HG02943 (cell line): Measurements from ENCODE around the gene KIF1C.

ENCODE experiments used
- ATAC-seq: cut with Tn5 transposase; IDR thresholded peaks from one replicate; pipeline ENCODE4 v1.9.1; 2021; ENCODE audit warnings: mild to moderate bottlenecking, low read depth, moderate library complexity; ENCODE audit not compliant: unreplicated experiment

KIF1C gene

DNA sequence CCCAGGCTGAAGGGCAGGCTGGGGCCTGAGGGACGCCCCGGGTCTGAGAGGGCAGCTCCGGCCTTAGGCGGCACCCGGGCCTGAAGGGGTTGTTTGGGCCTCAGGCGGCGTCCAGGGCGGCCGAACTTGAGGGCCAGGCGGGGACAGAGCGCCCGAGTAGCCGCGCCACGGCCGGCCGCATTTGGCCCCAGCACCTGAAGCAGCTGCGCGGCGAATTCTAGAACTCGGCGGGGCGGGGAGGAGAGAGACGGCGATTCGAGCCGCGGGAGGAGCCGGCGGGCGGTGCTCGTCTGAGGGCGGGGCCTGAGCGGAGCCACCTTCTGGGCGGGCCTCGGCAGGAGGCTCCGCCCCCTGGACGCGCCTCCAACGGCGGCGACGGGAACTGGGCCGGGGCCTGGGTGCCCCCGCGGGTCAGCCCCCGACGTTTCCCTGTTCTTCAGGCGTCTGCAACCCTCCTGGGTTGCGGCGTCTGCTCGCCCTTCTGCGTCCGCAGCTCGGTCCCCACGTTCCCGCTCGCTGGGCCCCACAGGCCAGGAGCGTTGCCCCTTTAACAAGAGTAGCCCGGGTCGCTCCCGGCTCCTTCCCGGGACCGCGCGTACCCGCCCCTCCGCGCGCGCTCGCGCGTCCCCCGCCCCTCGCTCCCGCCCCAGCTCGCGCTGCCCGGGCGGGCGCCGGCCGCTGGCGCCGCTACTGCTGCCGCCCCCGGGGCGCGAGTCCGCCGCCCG is at the start of gene KIF1C, which contains the start of gene INCA1:
Gene KIF1C, plus strand, starts transcription at position 649 of the 725 bp plus-strand sequence. CDS start 2,297 bp downstream, outside the sequence.
Gene INCA1, minus strand, starts transcription at position 221 of the 725 bp plus-strand sequence. CDS start 3,085 bp downstream, outside the sequence.
- peak; percentile 68 for ATAC-seq

DNA sequence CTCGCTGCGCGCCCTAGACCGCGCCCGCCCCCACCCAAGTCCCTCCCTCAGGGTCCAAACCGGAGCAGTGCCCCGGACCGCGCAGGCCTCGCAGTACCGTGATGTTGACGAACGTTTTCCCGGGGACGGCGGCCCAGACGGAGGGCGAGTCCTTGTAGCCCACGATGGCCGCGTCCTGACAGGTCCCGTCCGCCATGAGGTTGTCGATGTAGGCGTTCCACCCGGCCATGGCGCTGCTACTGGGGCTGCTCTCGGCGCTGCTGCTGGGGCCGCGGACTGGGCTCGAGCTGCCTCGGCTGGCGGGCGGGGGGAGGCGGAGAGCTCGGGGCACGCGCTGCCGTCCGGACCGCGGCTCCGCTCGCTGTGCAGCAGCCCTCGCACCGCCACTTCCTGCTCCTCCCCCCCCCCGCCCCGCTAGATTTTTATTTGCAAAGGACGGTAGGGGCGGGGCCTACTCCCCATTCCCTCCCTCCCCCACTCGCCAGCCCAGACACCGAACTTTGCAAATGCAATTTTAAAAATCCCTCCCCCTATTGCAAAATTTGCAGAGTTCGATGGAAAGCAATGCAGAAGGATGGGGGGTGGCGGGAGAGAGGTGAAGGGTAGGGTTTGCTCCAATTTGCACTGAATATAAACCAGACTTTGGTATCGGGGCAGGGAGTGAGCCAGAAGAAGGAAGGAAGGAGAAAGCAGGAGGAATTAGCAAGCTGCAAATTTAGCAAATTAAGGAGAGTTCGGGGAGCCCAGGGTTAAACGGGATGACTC is 49.4 kb upstream of the KIF1C start, which contains the start of gene PFN1:
Gene PFN1, minus strand, starts transcription at position 365 of the 765 bp plus-strand sequence. Its CDS starts 136 bp downstream, at position 229.
- ATAC-seq = no peak

DNA sequence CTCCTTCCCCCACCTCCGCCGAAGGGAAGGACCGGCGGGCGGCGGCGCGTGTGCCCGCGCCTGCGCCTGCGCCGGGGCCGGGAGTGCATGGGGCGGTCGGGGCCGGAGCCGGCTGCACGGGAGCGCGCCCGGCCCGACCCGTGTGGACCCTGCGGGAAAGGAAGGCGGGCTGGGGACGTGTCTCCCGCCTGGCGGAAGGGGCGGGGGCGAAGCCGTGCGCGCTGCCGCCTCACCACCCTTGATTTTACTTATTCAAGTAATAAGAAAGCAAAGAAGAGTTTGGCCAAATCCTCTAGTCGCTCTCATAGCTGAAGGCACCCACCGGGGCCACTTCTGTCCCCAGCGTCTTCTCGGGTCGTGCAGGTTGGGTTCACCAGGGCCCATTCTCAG is 48.8 kb upstream of the KIF1C start:
- no peak for ATAC-seq

DNA sequence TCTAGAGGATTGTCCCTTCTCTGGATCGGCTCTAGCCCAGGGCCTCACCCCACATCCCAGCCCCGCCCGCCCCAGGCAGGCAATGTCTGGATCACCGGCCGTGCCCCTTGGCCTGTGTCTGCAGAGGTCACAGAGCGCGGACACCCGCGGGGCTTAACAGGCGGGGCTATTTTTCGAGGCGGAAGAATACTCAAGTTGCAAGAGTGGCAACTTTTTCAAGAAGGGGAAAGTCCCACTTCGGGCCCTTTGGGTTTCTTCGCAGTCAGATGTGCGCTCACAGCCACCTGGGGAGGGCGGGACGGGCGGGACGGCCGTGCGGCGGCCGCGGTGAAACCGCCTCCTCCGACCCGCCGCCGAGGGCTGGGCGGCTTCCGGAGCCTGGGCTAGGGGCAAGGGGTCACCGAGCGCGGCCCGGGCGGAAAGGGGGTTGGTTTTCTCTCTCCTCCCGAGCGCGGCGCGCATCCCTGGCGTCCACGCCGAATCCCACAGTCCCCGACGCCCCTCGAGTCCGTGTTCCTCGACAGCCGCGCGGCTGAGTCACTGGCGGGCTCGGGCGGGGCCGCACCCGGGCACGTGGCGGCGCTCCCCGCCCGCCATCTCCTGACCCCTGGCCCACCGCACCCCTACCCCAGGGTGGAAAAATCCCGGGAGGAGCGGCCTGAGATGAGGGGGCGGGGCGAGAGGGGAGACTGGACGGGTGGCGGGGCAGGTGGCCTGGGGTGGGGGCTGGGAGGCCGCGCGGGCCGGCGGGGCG is 48.3 kb upstream of the KIF1C start:
- no peak for ATAC-seq

DNA sequence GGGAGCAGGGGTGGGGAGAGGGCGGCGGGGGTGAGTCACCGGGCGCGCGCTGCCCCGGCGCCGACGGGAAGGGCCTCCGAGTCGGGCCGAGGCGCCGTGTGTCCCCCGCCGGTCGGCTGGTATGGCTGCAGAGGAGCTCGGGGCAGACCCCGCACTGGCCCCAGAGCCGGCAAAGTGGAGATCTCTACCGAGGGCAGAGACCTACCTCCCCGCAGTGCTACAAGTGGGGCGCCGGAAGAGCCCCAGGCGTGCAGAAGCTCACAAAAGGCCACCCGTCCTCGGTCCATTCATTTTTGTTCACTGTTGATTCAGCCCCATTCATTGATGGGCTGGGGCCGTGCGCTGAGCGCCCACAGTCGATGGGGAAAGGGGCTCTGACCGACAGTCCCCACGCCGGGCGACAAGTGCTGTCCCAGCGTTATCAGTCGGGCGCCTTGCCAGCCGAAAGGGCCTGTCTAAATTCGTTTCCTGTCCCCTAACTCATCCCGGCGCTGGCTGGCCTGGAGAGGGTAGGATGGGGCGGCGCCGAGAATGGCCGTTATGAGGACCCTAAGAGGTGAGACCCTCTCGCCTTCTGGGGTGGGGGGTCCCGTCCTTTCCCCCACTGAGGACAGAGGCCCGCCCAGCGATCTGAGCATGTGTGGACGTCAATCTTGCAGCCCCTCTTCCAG is 47.5 kb upstream of the KIF1C start:
- no peak for ATAC-seq

DNA sequence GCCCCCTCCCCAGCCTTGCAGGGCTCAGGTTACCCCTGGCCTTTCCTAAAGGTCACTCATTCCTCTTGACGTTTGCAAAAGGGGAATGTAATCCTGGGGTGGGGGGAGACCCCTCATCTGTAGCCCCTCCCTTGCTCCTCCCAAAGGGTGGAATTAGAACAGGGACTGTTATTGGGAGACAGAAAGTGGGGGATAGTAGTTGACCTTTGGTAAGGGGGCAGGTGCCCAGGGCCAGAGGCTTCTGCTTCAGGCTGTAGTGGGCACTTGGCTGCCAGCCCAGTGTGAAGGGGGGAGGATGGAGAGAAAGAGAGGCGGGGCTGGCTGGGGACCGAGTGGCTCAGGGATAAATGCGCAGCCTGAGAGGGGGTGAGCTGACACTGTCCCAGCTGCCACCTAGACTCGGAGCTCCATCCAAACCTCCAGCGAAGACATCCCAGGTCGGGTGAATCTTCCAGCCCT is 47.0 kb upstream of the KIF1C start, which contains the start of gene ENO3:
Gene ENO3, plus strand, starts transcription at position 374 of the 459 bp plus-strand sequence. CDS start 711 bp downstream, outside the sequence.
- no peak for ATAC-seq

DNA sequence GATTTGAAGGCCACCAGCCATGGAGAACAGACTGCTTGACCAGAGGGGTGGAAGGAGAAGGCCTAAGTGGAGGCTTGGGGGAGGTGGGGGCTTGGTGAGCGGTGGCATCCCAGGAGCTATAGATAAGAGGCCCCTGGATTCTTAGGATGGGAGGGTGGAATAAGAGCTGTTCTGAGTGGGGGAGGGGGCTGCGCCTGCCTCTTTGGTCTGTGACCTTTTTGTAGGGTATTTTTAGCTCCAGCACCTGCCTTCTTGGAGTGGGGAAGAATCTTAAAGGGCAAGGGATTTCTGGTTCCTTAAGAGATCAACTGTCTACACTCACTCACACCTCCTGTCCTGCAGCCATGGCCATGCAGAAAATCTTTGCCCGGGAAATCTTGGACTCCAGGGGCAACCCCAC is 46.3 kb upstream of the KIF1C start:
- no peak for ATAC-seq

DNA sequence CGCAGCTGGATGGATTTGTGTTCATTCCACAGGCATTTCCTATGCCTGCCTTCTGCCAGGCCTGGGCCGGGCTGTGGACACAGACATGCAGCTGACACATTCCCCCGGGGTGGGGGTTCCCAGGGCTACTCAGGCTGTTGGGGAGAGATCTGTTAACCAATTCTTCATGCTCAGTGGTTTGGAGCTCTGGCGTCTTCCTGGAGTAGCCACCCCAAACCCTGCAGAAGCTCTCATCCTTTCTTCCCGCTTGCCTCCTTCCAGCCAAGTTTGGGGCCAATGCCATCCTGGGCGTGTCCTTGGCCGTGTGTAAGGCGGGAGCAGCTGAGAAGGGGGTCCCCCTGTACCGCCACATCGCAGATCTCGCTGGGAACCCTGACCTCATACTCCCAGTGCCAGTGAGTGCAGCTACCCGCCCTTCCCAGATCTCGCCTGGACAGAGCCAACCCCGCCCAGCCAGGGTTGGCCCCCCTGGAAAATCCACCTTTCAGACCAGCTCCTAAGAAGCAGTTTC is 44.2 kb upstream of the KIF1C start:
- no peak for ATAC-seq

DNA sequence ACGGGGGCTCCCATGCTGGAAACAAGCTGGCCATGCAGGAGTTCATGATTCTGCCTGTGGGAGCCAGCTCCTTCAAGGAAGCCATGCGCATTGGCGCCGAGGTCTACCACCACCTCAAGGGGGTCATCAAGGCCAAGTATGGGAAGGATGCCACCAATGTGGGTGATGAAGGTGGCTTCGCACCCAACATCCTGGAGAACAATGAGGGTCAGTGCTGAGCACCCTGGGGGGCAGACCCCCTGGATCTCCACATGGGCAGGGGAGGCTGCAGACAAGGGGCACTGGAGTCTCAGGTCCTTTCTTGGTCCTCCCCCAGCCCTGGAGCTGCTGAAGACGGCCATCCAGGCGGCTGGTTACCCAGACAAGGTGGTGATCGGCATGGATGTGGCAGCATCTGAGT is 42.7 kb upstream of the KIF1C start:
- no peak for ATAC-seq

DNA sequence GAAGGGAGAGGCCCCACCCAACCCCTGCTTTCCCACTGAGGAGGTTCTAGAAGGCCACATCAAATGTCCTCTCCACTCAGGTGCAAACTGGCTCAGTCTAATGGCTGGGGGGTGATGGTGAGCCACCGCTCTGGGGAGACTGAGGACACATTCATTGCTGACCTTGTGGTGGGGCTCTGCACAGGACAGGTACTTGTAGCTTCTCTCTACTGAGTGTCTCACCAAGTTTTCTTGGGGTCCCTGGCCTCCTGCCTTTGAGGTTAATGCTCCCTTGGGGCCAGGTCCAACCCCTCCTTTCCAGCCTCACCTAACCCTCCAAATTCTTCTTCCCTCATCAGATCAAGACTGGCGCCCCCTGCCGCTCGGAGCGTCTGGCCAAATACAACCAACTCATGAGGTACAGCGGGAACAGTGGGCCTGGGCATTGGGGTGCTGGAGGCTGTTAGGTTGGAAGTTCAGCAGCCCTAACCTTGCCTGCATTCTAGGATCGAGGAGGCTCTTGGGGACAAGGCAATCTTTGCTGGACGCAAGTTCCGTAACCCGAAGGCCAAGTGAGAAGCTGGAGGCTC is 41.2 kb upstream of the KIF1C start:
- no peak for ATAC-seq

DNA sequence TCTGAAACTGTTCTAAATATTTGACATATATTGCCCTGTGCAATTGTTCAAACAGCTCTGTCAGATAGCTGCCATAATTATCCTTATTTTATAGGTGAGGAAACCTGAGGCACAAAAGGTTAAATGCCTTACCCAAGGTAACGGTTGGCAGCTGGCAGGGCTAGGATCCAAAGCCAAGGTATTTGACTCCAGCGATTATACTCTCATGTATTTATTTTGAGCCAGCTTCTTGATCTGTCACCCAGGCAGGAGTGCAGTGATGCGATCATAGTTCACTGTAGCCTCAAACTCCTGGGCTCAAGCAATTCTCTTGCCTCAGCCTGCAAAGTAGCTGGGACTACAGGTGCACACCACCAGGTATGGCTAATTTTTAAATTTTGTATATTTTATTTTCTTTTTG is 39.6 kb upstream of the KIF1C start:
- ATAC-seq = no peak

DNA sequence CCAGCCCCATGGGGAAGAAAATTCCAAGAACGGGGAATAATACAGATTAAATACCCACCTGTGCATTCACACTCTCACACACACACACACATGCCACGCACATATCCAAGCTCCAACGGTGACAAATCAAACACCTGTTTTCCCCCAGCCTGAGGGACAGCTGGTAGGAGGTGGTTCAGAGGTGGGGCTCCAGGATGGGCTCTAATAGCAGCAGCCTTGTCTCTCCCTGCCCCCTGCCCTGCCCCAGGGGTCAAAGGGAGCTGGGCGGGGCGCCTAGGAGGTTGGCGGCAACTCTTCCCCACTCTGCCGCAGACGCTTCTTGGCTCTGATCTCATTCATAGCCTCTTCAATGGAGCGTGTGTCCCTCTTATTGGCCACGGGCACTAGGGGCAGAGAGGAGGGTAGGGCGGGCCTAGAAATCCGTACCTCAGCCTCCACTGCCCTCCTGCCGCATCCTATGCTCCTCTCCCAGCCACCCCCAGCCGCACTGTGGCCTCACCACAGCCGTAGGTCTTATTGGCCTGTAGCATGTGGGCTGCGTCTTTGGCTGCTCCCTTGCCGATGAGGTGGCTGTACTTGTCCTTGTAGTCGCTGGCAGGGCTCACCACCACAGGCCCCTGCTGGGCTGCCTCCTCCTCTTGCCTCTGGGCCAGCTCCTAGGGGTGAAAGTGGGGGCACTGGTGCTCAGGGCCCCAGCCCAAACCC is 38.3 kb upstream of the KIF1C start:
- no peak for ATAC-seq

DNA sequence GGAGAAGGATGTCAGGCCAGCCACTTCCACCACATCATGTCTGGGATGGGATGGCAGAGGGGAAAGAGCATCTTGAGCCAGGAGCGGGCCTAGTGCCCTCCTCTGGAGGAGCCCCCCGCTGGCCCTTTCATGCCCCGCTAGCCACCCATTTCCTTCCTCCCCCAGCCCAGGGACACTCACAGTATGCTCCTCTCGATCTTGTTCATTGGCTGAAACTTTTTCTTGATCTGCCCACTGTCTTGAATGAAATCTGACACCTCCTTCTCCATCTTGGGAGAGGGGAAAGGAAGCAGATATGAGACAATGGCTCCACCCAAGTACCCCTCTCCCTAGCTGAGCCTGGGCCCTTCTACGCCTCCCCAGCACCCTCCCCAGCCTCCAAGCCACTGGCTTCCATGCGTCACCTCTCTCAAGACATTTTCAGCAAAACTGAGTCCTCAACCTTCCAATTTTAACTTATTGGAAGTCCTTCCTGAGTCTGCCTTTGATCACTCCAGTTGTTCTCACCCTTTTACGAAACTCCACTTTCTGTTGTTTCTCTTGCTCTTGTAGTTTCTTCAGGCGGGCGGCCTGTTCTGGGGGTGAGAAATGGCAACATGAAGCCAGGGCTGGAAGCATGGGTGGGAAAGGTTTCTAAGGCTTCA is 37.3 kb upstream of the KIF1C start:
- no peak for ATAC-seq

DNA sequence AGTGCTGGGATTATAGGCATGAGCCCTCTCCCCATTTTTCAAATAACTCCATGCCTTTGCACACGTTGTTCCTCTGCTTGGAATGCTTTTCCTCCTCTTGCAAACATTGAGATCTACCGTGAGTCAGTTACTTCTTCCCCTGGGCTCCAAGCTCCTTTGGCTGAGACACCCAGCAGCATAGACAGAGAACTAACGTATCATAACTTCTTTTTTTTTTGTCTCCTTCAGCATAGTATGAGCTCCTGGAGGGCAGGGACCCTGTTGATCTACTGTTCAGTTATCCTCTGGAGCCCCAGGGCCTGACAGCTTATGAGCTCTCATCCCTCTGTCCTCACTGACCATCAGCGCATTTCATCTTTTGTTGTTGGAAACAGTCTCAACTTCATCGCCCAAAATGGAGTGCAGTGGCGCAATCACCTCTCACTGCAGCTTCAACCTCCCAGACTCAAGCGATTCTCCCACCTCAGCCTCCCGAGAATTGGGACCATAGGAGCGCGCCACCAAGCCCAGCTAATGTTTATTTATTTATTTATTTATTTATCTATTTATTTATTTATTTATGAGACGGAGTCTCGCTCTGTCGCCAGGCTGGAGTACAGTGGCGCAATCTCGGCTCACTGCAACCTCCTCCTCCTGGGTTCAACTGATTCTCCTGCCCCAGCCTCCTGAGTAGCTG is 32.3 kb upstream of the KIF1C start:
- ATAC-seq = no peak

DNA sequence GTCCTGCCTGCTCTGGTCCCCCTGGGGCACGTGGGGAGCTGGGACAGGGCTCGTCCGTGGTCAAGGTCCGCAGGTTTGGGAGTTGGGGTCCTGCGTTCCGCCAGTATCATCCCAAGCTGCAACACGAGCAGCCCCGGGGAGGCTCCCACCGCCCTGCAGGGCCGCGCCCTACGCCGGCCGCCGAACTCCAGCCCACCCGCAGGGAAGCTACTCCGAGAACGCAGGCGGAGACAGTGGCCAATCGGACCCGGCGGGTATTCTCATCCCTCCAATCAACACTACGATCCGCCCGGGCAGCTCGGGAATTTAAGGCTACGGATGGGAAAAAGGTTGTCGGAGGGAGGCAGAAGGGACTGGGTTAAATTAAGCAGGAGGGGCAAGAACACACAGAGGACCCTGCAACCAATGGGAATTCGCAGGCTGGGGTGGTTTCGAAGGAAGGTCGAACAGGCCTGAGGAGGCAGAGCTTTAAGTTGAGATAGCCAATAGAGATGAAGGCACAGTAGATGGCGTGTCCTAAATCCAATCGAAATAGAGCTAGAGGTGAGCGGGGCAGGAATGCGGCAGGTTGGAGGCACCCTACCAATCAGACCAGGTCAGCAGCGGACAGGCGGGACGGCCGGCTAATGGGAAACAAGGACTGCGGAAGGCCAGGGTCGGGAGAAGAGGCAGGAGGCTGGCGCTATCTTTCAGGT is 30.8 kb upstream of the KIF1C start:
- ATAC-seq = peak; percentile 89

DNA sequence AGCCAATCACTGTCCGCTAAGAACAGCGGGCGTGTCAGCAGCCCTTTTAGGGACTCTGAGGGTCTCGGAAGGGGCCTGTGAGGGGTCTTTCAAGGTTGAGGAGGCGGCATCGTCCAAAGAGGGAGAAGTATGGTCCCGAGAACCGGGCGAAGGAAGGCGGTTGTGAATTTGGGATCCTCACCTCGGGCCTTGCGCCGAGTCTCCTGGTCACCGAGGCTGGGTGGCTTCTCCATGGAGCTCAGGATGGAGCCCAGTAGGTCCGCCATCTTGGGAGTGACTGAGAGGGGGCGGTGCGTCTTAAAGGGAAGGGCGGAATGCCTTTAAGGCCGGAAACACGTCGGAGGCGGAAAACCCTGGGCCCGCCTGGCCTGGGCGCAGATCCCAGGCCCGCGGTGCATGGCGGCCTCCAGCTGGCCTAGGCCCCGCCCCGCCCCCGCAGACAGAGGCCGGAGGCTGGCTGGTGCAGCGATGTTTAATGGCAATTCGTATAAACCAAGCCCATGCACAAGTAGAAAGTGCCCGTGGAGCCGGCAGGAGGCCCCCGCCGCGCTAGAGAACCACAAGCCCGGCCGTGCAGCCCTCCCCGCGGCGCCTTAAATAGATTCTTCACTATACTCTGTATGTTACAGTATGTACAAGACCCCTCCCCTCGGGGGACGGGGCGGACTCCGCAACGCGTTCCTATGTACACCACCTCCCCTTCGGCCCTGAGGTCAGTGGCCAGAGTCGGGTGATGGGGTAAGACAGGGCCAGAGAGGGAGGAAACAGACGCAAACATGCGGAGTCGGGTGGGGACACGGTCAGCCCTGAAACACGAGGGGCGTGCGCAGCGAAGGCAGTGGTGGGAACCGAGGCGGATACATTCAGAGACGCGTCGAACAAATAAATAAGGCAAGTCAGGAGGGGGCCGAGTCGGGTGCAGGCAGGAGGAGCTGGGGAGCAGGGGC is 29.9 kb upstream of the KIF1C start, which contains the start of gene SPAG7:
Gene SPAG7, minus strand, starts transcription at position 279 of the 947 bp plus-strand sequence. Its CDS starts 13 bp downstream, at position 266.
- peak; percentile 50 for ATAC-seq
